ENCODE measurements around the gene RPRD1B.

The RPRD1B gene

GRCh38 chr20:38110525-38111178 lies 77.1 kb downstream of the RPRD1B start:
- Histone ChIP-seq H3K9ac (ENCODE audit: low read length) (no peak overlapping the region), H3K27ac (ENCODE audit: low read length, poor library complexity, severe bottlenecking) (no peak overlapping the region)

GRCh38 chr20:38111366-38112232 lies 78.1 kb downstream of the RPRD1B start:
- no peak for DNase-seq
- H3K36me3 ChIP-seq (ENCODE audit: control insufficient read depth in 1 of 2, insufficient read depth in 2 of 2, low read depth in 1 of 2, low read length in 2 of 2): no peaks in the 10 kb centered on the region
- H3K4ac ChIP-seq (ENCODE audit: low read depth in 1 of 2, low read length in 2 of 2): peak overlapping the region; percentile 63 to 76
- 98% methylated on average over 7 of the region's 8 CpGs for WGBS
- H2BK12ac ChIP-seq (ENCODE audit: low read length in 2 of 2): peak overlapping the region; percentile 67 to 92
- peak overlapping the region; percentile 75 for H2BK120ac ChIP-seq (ENCODE audit: low read depth, low read length)
- no peaks in the 10 kb centered on the region for H3K79me1 ChIP-seq (replicated peaks; ENCODE audit: low read length, poor library complexity, severe bottlenecking)
- H3K18ac ChIP-seq (ENCODE audit: low read depth in 1 of 2, low read length in 2 of 2): peak overlapping the region; percentile 50 to 65
- H3K4me2 ChIP-seq (ENCODE audit: low read length, poor library complexity, severe bottlenecking): no peak overlapping the region
- peak overlapping the region; percentile 100 for H2BK15ac ChIP-seq (ENCODE audit: low read depth, poor library complexity, severe bottlenecking)
- peaks cover 0 to 5% of the 10 kb centered on the region in 2 experiments for H3K27me3 ChIP-seq (ENCODE audit: control insufficient read depth in 1 of 2, insufficient read depth in 1 of 2, low read length in 2 of 2)
- no peaks in the 10 kb centered on the region for H3K9me3 ChIP-seq (ENCODE audit: control insufficient read depth, low read length)
- H3K4me3 ChIP-seq (ENCODE audit: insufficient read depth in 1 of 2, low read depth in 1 of 2, low read length in 2 of 2): no peak overlapping the region
- H3K9ac ChIP-seq (ENCODE audit: low read length): no peak overlapping the region
- no peak overlapping the region for H3K27ac ChIP-seq (ENCODE audit: low read length, poor library complexity, severe bottlenecking)
- no peak overlapping the region for H3K23ac ChIP-seq (ENCODE audit: low read length in 2 of 2)
- peaks cover 4% of the 10 kb centered on the region for H3K4me1 ChIP-seq (ENCODE audit: control insufficient read depth, insufficient read depth, low read depth, low read length)
- peak overlapping the region in 1 of 2 experiments; percentile 2 for H3K14ac ChIP-seq (ENCODE audit: low read length in 2 of 2)
- H2AK5ac ChIP-seq (ENCODE audit: low read length, severe bottlenecking): no peak overlapping the region
- peak overlapping the region; percentile 74 for H4K91ac ChIP-seq (ENCODE audit: low read length)
- H4K8ac ChIP-seq (ENCODE audit: low read length): peak overlapping the region; percentile 46
- H2BK5ac ChIP-seq (ENCODE audit: low read depth, low read length, poor library complexity, severe bottlenecking): no peak overlapping the region
- H2AFZ ChIP-seq (ENCODE audit: low read depth, low read length): no peak overlapping the region

More at GRCh38 chr20:38110525-38111178, 77.1 kb downstream of the RPRD1B start:
- Histone ChIP-seq H2AK5ac (ENCODE audit: low read length, severe bottlenecking) (peak overlapping the region; percentile 9), H3K4me1 (ENCODE audit: control insufficient read depth, insufficient read depth, low read depth, low read length) (peaks cover 4% of the 10 kb centered on the region), H3K9me3 (ENCODE audit: control insufficient read depth, low read length) (no peaks in the 10 kb centered on the region), H3K4ac (ENCODE audit: low read depth in 1 of 2, low read length in 2 of 2) (peak overlapping the region; percentile 78 to 97), H3K79me1 (replicated peaks; ENCODE audit: low read length, poor library complexity, severe bottlenecking) (no peaks in the 10 kb centered on the region), H2AFZ (ENCODE audit: low read depth, low read length) (no peak overlapping the region), H3K36me3 (ENCODE audit: control insufficient read depth in 1 of 2, insufficient read depth in 2 of 2, low read depth in 1 of 2, low read length in 2 of 2) (no peaks in the 10 kb centered on the region), H3K18ac (ENCODE audit: low read depth in 1 of 2, low read length in 2 of 2) (peak overlapping the region; percentile 96 to 99), H4K91ac (ENCODE audit: low read length) (peak overlapping the region; percentile 93), H2BK12ac (ENCODE audit: low read length in 2 of 2) (peak overlapping the region; percentile 94 to 99), H3K14ac (ENCODE audit: low read length in 2 of 2) (peak overlapping the region in 1 of 2 experiments; percentile 94), H2BK5ac (ENCODE audit: low read depth, low read length, poor library complexity, severe bottlenecking) (no peak overlapping the region), H3K23ac (ENCODE audit: low read length in 2 of 2) (peak overlapping the region in 1 of 2 experiments; percentile 63), H2BK15ac (ENCODE audit: low read depth, poor library complexity, severe bottlenecking) (peak overlapping the region; percentile 75), H2BK120ac (ENCODE audit: low read depth, low read length) (peak overlapping the region; percentile 75), H3K4me3 (ENCODE audit: insufficient read depth in 1 of 2, low read depth in 1 of 2, low read length in 2 of 2) (no peak overlapping the region), H3K27me3 (ENCODE audit: control insufficient read depth in 1 of 2, insufficient read depth in 1 of 2, low read length in 2 of 2) (peaks cover 0 to 5% of the 10 kb centered on the region in 2 experiments), H4K8ac (ENCODE audit: low read length) (peak overlapping the region; percentile 89), H3K4me2 (ENCODE audit: low read length, poor library complexity, severe bottlenecking) (no peak overlapping the region)
- DNase-seq: no peak
- WGBS: 91% methylated on average over 8 of the region's 8 CpGs

DNA sequence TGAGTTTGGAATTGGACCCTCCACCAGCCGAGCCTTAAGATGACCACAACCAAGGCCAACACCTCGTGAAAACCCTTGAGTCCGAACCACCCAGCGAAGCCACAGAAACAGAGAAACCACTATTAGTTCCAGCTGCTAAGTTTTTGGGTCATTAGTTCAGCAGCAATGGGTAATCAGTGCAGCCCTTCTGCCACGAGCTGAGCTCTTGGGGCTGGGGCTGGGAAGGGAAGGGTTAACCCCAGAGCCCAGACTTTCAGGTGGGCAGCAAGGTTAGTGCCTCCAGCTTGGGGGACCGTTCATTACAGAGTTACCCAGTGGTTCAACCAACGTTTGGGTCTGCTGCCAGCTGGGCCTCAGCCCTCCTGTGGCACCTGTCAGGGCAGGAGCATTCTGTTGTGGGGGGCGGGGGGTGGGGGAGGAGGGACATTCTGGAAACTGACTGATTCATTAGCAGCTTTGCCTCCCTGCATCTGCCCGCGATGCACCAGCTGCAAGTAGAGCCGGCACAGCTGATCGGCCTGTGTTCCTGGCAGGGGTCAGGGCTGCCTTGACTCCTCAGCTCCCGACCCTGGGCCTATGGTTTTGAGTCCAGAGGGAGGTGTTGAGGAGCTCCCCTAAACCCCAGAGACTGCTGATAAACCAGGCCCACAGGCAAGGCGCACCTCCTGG lies 78.8 kb downstream of the RPRD1B start:
- Histone ChIP-seq H2BK5ac (ENCODE audit: low read depth, low read length, poor library complexity, severe bottlenecking) (no peak overlapping the region), H3K79me1 (replicated peaks; ENCODE audit: low read length, poor library complexity, severe bottlenecking) (no peaks in the 10 kb centered on the region), H3K27me3 (ENCODE audit: control insufficient read depth in 1 of 2, insufficient read depth in 1 of 2, low read length in 2 of 2) (peaks cover 0 to 5% of the 10 kb centered on the region in 2 experiments), H3K9ac (ENCODE audit: low read length) (no peak overlapping the region), H3K9me3 (ENCODE audit: control insufficient read depth, low read length) (no peaks in the 10 kb centered on the region), H4K8ac (ENCODE audit: low read length) (peak overlapping the region; percentile 90), H3K18ac (ENCODE audit: low read depth in 1 of 2, low read length in 2 of 2) (peak overlapping the region; percentile 50 to 53), H3K23ac (ENCODE audit: low read length in 2 of 2) (no peak overlapping the region), H3K27ac (ENCODE audit: low read length, poor library complexity, severe bottlenecking) (no peak overlapping the region), H4K91ac (ENCODE audit: low read length) (peak overlapping the region; percentile 88), H3K36me3 (ENCODE audit: control insufficient read depth in 1 of 2, insufficient read depth in 2 of 2, low read depth in 1 of 2, low read length in 2 of 2) (no peaks in the 10 kb centered on the region), H3K4me3 (ENCODE audit: insufficient read depth in 1 of 2, low read depth in 1 of 2, low read length in 2 of 2) (no peak overlapping the region), H3K4me2 (ENCODE audit: low read length, poor library complexity, severe bottlenecking) (no peak overlapping the region), H3K14ac (ENCODE audit: low read length in 2 of 2) (peak overlapping the region in 1 of 2 experiments; percentile 6), H2AFZ (ENCODE audit: low read depth, low read length) (no peak overlapping the region), H3K4ac (ENCODE audit: low read depth in 1 of 2, low read length in 2 of 2) (peak overlapping the region; percentile 35 to 85), H2BK15ac (ENCODE audit: low read depth, poor library complexity, severe bottlenecking) (no peak overlapping the region), H3K4me1 (ENCODE audit: control insufficient read depth, insufficient read depth, low read depth, low read length) (peaks cover 4% of the 10 kb centered on the region), H2BK120ac (ENCODE audit: low read depth, low read length) (peak overlapping the region; percentile 85), H2AK5ac (ENCODE audit: low read length, severe bottlenecking) (no peak overlapping the region), H2BK12ac (ENCODE audit: low read length in 2 of 2) (peak overlapping the region; percentile 92 to 94)
- 89% methylated on average over 14 of the region's 14 CpGs for WGBS
- DNase-seq: no peak

Measured in mesenchymal stem cell (in vitro differentiated cells and primary cell).